GM18907 (cell line): ENCODE measurements around the gene APPBP2.
"Not testable (repeated sequence)": the region's sequence is repeated elsewhere in the genome, so short reads cannot be mapped to it uniquely, and the experiment has no call there.

Source experiments
- ATAC-seq: cut with Tn5 transposase; IDR thresholded peaks from one replicate; pipeline ENCODE4 v1.9.1; 2021; ENCODE audit warnings: mild to moderate bottlenecking, moderate library complexity; ENCODE audit not compliant: unreplicated experiment

APPBP2 gene

GRCh38 chr17:60534613-60535157, 8.6 kb upstream of the APPBP2 start:
- ATAC-seq = no peak

- ATAC-seq = no peak
Observed at GRCh38 chr17:60534010-60534555, 8.0 kb upstream of the APPBP2 start.

GRCh38 chr17:60529806-60530205, 3.8 kb upstream of the APPBP2 start:
- no peak for ATAC-seq

DNA sequence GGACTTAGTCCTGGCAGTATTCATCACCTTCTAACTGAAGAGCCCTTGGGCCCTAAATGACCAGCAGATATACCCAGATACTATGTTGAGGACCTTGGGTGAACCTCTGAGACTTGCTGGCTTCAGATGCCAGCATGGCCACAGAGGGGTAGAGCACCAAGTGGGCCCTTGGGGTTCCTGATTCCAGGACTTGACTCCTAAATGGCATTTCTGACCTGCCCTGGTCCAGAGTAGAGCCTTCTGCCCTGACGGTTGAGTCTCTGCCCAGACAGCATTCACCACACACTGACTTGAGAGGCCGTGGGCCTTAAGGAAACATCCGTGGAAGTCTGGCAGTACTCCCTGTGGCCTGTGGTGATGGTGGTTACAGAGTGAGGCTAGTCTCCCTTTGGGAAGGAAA, 2.8 kb upstream of the APPBP2 start:
- ATAC-seq = no peak

DNA sequence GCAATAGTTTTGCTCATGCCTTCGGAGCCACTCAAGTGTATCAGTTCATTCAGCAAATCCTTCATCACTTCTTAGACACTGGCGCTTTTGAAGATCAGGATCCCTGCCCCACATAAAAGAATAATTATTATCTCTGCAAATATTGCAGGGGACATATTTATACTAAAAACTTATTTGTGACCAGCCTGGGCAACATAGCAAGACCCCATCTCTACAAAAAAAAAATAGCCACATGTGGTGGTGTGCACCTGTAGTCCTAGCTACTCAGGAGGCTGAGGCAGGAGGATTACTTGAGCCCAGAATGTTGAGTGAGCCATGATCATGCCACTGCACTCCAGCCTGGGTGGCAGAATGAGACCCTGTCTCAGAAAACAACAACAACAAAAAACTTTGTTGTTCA, 1.7 kb upstream of the APPBP2 start:
- ATAC-seq = no peak

DNA sequence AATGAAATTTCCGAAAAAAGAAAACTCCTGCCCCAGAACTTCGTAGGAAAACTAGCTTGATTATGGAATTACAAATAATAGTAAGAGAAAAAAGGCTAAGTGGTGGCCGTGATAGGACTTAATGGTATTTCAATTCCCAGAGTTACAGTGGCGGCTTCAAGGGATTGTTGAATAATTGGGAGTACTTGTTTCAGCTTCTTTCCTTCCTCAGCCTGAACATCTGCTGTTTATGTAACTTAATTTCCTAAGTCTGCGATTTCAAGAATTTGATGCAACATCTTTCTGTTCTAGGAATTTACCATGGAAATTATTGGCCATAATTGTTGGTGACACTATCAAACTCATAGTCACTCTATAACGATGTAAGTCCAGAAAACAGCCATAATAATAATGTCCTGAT, 684 bp upstream of the APPBP2 start:
- ATAC-seq = no peak

- ATAC-seq = no peak
Observed at GRCh38 chr17:60525328-60525684, 736 bp downstream of the APPBP2 start.

GRCh38 chr17:60524463-60525327, 1.3 kb downstream of the APPBP2 start:
- no peak for ATAC-seq

DNA sequence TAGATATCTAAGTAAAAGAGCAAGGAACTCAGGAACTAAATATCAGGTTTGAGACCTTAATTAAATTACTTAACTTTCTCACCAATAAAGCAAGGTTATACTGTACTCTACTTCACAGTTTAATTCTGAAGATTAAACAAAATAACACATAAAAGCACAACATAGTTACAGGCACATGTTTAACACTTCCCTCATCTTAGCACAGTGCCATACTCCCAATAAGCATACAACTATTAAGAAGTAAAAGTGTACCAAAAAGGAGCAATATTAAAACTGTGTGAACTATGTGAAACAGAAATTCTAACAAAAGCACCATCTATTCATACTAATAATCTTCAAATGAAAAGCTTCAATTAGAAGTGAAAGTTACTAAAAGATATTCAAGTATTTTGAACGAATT, 2.2 kb downstream of the APPBP2 start:
- ATAC-seq = no peak

GRCh38 chr17:60522889-60523626, 3.0 kb downstream of the APPBP2 start:
- ATAC-seq = no peak

DNA sequence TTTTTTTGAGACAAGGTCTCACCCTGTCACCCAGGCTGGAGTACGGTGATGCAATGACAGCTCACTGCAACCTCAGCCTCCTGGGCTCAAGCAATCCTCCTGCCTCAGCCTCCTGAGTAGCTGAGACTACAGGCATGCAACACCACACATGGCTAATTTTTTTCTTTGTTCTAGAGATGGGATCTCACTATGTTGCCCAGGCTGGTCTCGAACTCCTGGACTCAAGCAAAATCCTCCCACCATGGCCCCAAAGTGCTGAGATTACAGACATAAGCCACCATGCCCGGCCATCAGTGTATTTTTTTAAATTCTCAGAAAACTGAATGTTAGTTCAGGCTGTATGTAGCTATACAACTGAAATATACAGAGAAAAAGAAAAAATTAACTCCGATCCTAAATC, 6.2 kb downstream of the APPBP2 start:
- ATAC-seq = no peak

DNA sequence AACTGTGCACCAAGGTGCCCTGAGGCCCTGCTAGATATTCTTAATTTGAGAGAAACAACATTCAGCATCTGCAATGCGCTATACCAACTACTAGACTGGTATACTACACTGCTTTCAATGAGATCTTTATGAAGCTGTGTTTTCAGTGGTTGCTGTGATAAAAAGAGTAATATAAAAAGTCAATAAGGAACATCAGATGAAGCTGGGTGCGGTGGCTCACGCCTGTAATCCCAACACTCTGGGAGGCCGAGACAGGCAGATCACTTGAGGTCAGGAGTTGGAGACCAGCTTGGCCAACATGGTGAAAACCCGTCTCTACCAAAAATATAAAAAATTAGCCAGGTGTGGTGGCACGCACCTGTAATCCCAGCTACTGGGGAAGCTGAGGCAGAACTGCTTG, 10.4 kb downstream of the APPBP2 start:
- ATAC-seq = not testable (repeated sequence)

GRCh38 chr17:60515199-60515598, 10.8 kb downstream of the APPBP2 start:
- ATAC-seq = not testable (repeated sequence)

DNA sequence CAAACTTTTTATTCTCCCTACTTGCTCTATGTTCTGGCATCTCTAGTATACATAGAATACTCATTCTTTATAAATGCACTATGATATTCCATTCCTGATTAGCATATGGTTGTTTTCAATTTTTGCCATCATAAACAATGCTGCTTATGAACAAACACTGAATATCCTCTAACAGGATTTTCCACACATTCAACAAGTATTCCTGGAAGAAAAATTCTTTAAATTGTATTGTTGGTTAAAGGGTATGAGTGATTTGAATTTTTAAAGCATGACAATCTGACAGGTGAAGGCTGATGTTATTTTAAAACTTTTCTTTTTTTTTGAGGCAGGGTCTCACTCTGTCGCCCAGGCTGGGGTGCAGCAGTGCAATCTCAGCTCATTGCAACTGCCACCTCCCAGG, 11.5 kb downstream of the APPBP2 start:
- no peak for ATAC-seq

DNA sequence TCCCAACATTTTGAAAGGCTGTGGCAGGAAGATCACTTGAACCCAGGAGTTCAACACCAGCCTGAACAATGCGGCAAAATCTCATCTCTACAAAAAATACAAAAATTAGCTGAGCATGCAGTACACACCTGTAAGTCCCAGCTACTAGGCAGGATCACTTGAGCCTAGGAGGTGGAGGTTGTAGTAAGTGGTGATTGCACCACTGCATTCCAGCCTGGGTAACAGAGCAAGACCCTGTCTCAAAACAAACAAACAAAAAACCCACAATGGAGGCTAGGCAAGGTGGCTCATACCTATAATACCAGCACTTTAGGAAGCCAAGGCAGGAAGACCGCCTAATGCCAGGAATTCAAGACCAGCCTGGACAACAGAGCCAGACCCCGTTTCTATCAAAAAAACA, 12.0 kb downstream of the APPBP2 start:
- no peak for ATAC-seq

- ATAC-seq = no peak
Observed at GRCh38 chr17:60513014-60513413, 13.0 kb downstream of the APPBP2 start.

DNA sequence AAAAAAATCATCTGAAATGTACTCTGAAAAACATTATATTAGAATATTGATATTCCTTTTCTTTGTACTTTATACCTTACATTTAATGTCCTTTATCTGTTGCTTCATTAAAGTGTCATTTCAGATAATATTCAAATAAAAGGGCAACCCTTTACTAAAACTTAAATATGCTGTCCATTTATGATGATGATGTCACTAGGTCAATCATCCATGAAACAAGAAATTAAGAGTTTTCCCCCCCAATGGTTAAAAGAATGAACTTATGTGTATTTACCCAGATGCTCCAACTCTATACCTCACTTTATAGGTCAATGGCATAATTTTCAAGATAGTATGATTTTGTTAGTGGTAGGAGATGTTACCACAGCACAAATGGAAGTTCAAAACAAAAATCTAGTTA, 15.3 kb downstream of the APPBP2 start:
- no peak for ATAC-seq

GRCh38 chr17:60510031-60510430, 16.0 kb downstream of the APPBP2 start:
- ATAC-seq = no peak

DNA sequence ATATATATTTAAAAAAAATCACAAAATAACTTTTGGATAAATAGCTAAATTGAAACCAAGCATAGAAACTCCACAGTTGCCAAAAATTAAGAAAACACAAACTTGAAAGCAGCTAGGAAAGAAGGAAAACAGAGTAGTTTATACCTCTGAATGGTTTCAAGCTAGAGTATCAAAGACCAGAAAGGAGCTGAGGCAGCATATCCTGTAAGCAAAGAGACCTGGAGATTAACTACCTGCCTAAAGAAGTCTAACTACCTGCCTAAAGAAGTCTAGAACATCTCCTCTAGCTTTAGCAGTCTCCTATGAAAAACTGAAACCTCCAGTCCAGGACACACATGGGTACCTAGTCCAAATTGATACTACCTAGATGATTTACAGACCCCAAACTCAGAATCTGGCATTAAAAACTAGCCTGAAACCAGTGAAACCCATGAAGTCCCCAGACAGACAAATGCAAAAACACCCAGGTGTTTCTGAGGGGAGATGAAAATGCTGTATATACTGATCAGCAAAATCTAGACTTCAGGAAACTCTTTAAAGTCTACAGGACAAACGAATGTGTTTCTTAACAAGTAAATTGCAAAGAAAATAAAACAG, 17.6 kb downstream of the APPBP2 start:
- ATAC-seq = peak; percentile 63

- no peak for ATAC-seq
Observed at GRCh38 chr17:60506312-60506711, 19.7 kb downstream of the APPBP2 start.

DNA sequence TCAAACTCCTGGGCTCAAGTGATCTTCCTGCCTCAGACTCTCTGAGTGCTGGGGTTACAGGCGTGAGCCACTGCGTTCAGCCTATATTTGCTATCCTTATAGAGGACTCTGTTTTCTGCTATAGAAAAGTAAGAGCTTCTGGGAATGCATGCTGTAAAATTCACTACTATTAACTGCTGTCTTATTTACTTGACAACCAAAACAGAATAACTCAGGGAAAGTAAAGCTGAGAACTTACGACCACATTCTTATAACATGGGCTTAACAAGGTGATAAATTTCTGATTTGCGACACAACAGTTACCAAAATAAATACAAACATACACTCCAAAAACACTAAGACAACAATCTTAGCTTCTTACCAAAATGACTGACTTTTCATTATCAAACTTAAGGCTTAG, 23.9 kb downstream of the APPBP2 start:
- no peak for ATAC-seq
